Measurements from ENCODE around the gene WIPF3.

WIPF3 gene, protein sequence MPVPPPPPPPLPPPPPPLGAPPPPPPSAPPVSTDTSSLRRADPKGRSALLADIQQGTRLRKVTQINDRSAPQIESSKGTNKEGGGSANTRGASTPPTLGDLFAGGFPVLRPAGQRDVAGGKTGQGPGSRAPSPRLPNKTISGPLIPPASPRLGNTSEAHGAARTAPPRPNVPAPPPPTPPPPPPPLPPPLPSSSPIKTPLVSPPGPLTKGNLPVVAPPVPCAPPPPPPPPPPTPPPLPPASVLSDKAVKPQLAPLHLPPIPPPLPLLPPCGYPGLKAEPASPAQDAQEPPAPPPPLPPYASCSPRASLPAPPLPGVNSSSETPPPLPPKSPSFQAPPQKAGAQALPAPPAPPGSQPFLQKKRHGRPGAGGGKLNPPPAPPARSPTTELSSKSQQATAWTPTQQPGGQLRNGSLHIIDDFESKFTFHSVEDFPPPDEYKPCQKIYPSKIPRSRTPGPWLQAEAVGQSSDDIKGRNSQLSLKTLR

DNA sequence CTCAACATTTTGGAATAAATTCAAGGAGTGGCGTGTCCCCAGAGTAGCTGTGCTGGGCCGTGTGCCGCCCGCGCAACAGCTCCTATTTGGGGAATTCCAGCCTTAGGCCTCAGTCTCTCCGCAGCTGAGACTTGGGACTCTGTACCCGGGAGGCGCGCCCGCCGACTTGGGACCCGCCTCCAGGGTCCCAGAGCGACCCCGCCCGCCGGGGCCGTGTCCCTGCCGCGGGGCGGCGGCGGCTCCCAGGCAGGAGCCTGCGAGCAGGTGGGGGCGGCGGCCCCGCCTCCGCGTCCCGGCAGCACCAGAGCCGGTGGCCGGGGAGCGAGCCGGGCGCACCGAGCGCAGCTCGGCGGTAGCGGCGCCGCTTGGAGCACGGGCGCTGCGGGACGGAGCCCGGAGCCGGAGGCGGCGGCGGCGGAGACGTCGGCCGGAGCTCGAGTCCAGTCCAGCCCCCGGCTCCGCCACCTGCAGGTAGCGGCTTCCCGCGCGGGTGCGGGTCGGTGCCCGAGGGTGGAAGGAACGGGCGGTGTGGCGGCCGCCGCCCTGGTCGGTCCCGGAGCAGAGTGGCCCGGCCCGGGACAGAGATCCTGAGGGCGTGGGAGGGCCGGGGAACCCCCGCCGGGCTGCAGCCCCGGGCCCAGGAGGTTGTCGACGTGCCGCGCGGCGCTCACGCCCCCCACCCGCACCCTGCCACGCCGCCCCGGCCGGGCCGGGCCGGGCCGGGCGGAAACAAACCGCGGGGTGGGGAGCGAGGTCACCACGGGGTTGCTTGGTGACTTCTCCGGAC is at the start of gene WIPF3:
TSS of gene WIPF3 (plus strand) at position 301 of the 787 bp plus-strand sequence. CDS start 28,217 bp downstream, outside the sequence.
- DNase-seq (ENCODE audit: low spot score): peak; percentile 28

DNA sequence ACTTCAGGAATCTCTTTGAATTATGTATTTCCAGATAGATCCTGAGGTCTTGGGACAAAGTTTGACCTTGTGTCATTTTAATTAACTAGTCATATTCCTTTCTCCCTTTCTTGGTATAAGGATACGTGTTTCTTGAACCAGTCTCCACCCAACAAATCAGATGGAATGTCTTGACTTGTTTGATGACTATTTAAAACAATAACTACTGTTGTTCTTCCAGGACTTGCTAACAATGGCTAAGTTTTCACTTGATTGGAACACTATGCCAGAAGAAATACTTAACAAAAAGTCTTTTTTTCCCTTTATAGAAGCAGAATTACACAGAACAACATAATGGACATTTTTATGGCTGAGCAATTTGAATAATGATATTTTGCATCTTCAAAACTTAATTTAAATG is 43.0 kb upstream of the WIPF3 start:
- DNase-seq (ENCODE audit: low spot score): no peak

DNA sequence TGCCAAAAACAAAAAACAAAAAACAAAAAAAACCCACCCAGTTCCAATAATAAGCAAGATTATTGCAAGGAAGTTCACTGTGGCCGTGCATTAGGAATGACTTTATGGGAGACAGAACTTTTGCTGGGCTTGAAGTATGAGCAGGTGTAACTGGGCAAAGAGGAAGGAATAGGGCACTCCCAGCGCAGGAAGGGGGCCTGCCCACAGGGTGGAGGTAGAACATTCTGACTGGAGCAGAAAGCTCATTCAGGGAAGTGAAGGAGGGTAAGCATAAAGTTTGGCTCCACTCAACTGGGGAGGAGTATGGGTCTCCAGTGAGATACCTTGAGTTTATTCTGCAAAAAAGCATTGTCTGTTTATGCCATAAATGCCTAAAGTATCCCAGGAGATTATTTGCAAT is 42.1 kb upstream of the WIPF3 start:
- no peak for DNase-seq (ENCODE audit: low spot score)

DNA sequence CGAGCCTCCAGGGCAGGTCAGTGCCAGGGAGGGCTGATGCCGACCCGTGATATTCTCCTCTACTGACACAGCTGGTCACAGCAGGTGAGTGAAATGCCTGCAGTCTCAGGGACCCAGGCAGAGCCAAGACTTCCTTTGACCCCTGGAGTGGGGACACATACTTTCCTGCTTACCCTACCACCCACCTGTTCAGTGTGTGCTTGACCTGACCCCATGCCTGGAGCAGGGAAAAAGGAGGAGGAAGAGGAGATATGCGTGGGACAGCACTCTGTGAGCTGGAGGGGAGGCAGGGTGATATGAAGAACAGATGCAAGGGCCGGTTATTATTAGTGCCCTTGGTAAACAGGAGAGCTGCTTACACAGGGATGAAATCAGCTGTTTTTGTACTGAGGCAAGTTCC is 40.8 kb upstream of the WIPF3 start:
- no peak for DNase-seq (ENCODE audit: low spot score)

DNA sequence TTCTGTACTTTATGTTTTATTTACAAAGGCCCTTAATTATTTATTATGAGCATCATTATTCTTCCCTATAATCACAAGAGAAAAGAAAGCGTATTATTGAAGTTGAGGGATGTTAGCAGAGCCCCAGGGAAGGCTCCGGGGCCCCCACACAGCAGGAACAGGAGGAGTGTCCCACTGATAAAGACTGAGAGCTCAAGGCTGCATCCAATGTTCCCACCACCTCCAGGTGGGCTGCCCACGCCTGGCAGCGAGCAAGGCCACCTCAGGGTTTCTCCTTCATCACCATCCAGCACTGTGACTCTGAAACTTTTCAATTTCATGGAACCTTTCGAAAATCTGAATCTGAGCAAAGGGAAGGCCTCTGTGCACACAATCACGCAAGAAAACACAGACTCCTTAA is 35.9 kb upstream of the WIPF3 start:
- DNase-seq (ENCODE audit: low spot score): no peak

DNA sequence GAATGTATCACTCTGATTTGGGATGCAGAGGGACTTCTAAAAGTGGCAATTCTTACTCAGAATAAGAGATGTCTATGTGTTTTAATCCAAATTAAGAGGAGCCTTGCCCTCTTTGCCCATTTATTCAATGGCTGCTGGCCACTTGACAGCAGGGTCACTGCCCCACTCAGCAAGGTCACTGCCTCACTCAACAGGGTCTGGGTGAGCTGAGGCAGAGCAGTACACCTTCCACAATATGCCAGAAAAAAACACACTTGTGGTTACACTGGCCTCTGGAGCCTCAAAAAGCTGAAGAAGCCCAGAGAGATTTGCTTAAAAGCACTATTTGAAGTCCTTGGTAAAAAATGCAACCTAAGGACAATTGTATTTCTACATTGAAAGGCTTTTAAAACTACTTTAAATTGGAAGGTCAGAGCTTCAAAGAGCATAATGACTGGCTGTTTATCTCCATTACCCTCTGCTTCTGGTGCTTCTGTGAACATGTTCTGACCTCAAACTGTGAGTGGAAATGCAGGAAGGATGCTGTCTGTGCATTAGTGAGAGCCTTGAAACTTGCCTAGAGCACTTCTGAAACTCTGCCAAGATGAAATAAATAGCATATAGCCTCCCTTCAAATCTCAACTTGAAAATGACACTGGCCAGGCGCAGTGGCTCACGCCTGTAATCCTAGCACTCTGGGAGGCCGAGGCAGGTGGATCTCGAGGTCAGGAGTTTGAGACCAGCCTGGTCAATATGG is 35.1 kb upstream of the WIPF3 start:
- no peak for DNase-seq (ENCODE audit: low spot score)

DNA sequence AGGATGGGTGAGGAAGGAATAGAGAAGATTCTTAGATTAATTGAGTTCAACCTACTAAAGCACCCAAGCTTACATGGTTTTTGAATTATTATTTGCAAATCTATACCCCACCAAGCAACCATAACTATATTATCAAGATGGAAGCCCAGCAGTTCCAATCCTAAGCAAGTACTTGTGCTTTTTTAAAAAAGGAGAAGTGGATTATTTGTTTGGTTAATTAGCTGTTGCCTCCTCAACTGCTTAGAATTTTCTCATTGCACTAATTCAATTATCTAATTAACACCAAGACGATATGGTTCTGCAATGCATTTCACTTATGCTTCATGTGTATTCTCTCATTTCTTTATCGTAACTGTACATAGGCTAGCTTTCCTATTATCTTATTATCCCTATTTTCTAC is 27.3 kb upstream of the WIPF3 start:
- DNase-seq (ENCODE audit: low spot score): no peak

DNA sequence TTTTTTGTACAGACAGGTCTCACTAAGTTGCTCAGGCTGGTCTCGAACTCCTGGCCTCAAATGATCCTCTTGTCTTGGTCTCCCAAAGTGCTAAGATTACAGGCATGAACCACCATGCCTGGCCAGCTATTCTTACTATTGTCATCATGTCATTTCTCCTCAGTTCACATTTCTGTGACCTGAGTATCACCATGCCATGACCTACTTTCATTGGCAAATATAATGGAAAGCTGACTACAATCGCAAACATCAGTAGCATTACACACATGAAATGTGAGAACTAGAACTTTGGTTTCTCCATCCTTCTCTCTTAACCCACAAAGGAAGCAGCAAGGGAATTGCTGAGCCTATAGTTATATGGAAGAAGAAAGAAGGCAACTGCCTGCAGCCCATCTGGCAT is 26.0 kb upstream of the WIPF3 start:
- no peak for DNase-seq (ENCODE audit: low spot score)

DNA sequence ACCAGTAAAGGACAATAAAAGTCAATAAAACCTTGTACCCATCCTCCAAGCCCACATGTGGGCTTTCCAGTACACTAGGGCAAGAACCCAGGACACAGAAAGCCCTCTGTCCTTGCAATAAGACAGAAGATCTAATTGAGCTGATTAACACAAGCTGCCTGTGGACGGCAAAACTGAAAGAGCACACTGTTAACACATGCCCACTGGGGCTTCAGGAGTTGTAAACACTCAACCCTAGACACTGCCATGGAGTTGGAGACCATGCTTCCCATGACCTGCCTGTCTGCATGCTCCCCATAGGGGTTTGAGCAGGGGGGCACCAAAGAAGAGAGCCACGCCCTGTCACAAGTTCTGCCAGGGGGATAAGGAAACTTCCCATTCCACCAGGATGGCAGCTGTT is 22.6 kb upstream of the WIPF3 start:
- no peak for DNase-seq (ENCODE audit: low spot score)

DNA sequence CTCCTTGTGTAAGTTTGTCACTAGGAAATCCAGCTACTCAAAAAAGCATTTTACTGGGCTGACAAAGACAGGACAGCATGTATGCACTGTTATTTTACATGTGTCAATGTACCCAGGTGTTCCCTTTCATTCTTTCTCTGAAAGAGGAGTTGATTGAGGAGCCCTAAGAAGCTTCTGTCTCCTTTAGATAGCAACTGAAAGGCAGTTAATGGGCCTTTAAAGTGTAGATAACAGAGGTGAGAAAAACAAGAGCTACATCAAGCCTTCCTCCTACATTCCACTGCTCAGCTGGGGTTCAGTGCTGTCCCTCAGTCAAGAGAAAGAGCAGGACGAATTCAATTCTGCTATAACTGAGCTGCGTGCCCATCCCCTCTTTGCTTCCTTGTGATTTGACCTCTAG is 12.8 kb upstream of the WIPF3 start:
- no peak for DNase-seq (ENCODE audit: low spot score)

DNA sequence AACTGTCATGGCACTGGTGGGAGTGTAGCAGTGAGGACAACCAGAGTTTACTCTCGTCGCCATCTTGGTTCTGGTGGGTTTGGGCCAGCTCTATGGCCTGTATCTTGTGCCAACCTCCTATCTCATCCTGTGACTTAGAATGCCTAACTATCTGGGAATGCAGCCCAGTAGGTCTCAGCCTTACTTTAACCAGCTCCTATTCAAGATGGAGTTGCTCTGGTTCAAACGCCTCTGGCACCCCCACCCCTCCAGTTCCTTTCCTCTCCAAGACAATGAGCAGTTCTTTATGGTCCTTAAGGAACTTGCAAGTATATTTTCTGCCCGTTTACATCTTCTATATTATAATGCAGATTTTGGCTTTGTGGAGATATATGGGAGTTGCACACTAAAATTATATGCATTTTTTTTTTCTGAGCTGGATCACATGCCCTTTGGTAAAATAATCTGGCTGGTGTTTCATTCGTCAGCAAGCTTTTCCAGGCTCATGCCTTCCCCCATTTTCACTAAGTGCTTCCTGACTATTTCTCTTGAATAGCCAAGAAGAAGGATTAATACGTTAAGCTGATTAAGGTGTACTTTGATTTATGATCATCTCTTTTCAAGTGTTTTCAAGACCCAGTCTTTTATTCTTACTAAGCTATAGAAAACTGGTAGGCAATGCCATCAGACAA is 11.2 kb upstream of the WIPF3 start:
- DNase-seq (ENCODE audit: low spot score): no peak

DNA sequence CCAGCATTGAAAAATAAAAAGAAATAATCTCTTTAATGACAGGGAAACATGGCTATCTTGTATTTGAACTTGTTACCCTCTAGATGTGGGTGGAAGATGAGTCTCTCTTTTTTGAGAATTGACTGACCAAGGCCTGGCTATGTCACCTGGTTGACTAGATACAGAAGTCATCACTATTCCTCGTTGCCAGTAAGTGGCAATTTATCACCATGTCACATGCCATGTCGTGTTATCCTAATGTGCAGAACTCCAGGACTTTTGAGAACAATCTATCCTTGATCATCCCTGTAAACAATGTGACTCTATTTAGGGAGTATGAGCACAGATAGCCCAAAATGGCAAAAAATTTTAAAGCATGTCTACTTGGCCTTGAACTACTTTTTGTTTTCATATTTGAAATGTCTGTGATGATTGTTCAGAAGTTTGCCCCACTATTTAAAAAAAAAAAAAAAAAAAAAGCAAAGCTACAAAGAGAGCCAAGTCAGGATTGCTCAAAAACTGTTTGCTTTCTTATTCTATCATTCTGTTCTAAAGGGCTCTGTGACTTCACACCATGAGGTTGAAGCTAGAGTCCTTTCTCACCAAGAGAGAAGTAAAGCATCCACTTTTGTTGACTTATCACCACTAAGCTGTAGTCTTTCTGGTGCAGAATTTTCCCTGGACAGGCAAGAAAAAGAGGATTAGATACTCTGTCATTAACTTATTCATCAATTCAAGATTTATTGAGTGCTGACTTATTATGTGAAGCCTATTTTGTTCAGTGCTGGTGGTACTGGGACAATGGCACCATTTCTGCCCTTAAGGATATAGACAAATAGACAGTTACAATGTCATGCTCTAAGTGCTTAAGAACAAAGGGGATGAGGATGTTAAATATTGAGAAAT is 10.4 kb upstream of the WIPF3 start:
- no peak for DNase-seq (ENCODE audit: low spot score)

DNA sequence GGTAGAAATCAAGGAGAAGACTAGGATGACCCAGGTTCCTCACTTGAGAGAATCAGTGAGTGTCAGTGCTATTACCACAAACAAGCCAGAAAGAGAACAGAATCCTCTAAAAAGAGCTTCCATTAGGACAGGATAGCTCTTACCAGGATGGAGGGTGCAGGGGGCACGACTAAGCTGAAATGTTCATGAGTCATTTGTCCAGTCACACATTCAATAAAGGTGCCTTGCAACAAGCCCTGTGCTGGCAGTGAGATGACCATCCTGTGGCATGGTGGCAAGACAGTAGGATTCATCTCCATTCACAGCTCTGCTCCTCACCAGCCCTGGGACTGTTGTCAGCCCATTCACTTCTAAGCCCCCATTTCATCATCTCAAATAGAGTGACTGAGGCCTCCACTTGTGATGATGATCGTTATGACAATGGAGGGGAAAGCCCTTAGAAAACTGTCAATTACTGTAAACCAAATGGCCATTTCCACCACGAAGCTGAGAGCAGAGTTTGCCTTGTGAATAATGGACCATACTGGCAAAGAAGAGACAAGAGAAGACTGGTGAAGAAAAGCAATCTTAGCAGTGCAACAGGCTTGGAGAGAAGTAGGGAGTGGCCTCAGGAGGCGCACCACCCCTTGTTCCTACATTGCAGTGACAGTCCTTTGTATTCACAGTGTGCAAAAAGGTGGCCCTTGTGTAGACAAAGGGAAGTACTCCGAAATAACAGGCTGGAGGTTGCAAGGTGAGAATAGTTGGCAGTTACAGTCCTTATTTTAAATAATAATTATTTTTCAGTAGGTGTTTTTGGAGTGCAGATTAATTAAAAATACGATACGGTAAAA is 9.0 kb upstream of the WIPF3 start:
- no peak for DNase-seq (ENCODE audit: low spot score)

DNA sequence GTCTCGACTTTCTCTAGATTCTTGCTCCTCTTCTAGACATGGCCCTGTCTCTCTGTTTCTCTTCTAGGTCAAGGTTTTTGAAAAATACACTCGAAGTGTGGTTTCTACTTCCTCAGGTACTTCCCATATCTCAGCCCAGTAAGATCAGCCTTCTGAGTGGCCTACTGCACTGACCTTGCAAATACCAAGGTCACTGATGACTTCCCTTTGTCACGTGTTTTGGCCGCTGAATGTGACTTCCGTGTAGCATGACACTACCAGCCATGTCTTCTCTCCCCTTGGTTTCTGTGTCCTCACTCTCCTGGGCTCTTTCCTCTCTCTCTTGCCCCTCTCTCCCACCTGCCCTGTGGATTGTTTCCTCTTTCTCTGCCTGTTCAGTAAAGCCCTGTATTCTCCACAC is 7.9 kb upstream of the WIPF3 start:
- DNase-seq (ENCODE audit: low spot score): no peak

DNA sequence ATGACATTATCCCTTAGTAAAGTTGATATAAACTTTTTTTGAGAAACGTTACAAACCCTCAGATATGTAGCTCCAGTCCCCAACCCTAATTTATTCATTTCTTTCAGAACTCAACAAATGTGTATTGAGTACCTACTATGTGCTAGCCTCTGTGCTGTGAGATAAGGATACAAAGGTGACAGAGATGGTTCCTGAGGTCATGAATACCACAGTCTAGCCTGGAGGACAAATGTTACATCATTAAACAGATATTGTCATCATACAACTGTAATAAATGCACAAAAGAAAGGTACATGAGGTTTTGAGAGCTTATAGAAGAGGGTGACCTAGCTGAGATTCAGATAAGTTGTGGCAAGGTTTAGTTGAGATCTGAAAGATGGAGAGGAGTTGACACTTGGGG is 4.4 kb upstream of the WIPF3 start:
- DNase-seq (ENCODE audit: low spot score): no peak

DNA sequence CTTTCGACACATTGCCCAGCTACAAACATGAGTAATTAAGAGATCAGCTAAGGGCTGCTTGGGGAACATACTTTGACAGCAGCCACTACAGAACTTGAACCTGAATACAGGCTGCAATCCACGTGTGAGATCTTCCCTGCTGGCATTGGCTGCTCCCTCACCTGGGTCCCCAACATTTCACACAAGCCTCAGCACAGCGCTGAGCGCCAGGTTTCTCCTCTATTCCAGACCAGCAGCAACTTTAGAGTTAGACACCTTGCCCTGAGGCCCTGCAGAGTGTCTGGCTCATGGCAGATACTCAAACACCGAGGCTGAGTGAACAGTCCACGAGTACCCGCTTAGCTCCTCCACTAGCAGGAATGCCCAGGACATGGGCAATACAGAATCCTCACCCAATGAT is 1.3 kb upstream of the WIPF3 start:
- DNase-seq (ENCODE audit: low spot score): no peak

DNA sequence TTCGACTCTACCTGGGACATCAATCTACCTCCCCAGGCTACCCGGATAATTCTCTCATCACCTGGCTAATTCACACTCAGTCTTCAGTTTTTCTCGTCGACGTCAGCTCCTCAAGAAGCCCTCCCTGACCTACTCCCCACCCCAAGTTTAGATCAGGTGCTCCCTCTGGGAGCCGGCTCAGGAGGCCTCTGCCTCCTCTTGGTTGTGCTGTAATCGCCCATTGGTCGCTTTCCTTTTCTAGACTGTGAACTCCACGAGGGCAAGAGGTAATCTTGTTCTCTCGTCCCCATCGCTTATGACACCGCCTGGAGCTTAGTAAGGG is 461 bp upstream of the WIPF3 start:
- DNase-seq (ENCODE audit: low spot score): no peak

DNA sequence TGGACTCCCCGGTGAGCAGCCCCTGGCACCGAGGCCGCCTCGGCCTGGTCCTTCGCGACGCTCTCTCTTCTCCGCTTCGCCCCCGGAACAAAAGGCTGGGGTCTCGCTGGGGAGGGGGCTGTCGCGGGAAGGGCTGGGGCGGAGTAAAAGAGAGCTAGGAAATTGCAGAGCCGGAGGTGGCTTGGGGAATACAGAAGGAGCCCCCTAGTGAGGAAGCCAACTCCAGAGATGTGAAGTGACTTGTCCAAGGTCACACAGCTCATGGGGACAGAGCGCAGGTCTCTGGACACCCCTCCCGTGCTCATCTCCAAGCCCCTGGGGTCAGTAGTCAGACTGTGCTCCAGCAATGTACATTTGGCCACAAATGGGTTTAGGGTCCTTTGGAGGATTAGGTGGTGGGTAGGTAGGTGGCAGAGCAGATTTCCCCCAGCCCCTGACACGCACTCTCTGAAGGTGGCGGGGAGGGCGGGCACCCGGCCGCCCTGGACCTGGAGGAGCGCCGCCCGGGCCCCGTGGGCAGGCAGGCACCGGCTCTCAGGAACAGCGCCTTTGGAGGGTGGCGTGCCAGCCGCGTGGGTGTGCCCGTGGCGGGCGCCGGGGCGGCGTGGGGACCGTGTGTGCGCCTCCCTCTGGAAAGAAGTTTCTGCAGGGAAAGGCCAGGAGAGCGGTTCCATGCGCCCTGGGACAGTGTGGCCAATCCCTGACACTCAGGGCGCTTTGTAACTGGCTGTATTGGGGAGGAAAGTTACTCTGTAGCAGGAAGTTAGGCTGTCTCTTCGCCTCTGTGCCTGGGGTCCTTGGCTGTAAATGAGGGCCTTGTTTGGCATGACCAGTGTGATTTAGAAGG is 910 bp downstream of the WIPF3 start:
- DNase-seq (ENCODE audit: low spot score): no peak

DNA sequence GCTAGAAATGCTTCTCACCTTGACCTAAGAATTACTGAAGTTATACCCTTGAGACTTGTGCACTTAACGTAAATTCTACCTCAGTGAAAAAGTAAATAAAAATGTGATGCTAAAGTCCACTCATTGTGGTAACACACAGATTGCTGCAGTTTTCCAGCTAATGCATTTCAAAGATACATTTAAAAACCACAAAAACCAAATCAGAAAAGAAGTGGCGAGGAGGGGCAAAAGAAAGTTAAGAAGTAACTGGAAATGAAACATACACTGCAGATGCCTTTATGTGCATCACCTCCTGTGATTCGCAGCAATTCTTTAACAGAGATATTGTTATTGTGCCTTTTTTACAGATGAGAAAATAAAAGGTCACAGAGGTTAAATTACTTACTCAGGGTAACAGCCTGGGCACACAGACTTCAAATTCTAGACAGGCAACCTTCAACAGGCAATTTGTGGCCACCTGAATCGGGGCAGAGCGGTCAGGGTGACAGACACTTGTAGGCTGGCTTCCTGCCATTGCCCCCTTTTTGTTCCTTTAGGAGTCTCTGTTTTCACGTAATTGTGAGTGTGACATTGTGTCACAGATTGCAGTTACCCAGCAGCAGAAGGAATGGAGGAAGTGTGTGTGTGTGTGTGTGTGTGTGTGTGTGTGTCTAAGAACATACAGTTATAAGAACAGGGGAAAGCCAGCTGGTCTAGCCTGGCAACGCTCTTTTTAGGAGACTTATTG is 1.9 kb downstream of the WIPF3 start:
- no peak for DNase-seq (ENCODE audit: low spot score)
